H1 (cell line): Measurements from ENCODE around the gene CDYL2. TPM values are rescaled to one million over a fixed set of nuclear protein-coding genes. Genes with fewer than 3 reads are reported as not detected.

Experiments used
- CTCF ChIA-PET: fragments of 300-600 bp; sonication (Branson Sonifier 250); formaldehyde crosslinking; loops from one replicate; lab custom pipeline; 2021; ENCODE audit not compliant: partially characterized antibody; lab: Charles Lee
- POLR2A ChIA-PET: fragments of 300-600 bp; sonication (Branson Sonifier 250); formaldehyde crosslinking; loops from one replicate; lab custom pipeline; 2021; ENCODE audit warnings: inconsistent platforms; ENCODE audit not compliant: partially characterized antibody; lab: Charles Lee
- DNase-seq, 2 experiments: peaks; one replicate each; pipeline versions ENCODE4 v3.0.0 to v3.0.0-alpha.2; 2010 to 2022; ENCODE audit warnings: low spot score in 2 of 2, low read depth in 1 of 2, mixed read lengths in 1 of 2
- FAIRE-seq: peaks from 2 replicates; lab custom pipeline; 2011; peaks lifted over from hg19 to GRCh38; lab: Jason Lieb, UNC
- H2AFZ ChIP-seq: 2 replicates; pipeline ENCODE4 v1.8.1; 2012; ENCODE audit warnings: low read length, inconsistent platforms
- H2AK5ac ChIP-seq: 2 replicates; pipeline ENCODE4 v1.6.1; 2013; ENCODE audit warnings: low read depth, low read length
- H2BK120ac ChIP-seq: replicated peaks from 2 replicates; pipeline ENCODE3; 2013; ENCODE audit warnings: low read depth, low read length, inconsistent platforms
- H2BK12ac ChIP-seq: 2 replicates; pipeline ENCODE4 v1.6.1; 2013; ENCODE audit warnings: low read depth, low read length
- H2BK15ac ChIP-seq: 2 replicates; pipeline ENCODE4 v1.6.1; 2013; ENCODE audit warnings: low read length
- H2BK20ac ChIP-seq: 2 replicates; pipeline ENCODE4 v1.6.1; 2013; ENCODE audit warnings: low read length
- H2BK5ac ChIP-seq: 2 replicates; pipeline ENCODE4 v1.6.1; 2013; ENCODE audit warnings: low read depth, low read length
- H3K14ac ChIP-seq: 2 replicates; pipeline ENCODE4 v1.6.1; 2013; ENCODE audit warnings: inconsistent platforms; ENCODE audit not compliant: insufficient read length
- H3K18ac ChIP-seq: 2 replicates; pipeline ENCODE4 v1.6.1; 2013; ENCODE audit warnings: low read length; ENCODE audit errors: extremely low read depth
- H3K23ac ChIP-seq: 2 replicates; pipeline ENCODE4 v1.6.1; 2013; ENCODE audit warnings: inconsistent platforms; ENCODE audit not compliant: insufficient read length
- H3K23me2 ChIP-seq: 2 replicates; pipeline ENCODE4 v1.6.1; 2013; ENCODE audit warnings: low read depth, low read length
- H3K27ac ChIP-seq: 2 replicates; pipeline ENCODE4 v1.6.1; 2011; ENCODE audit warnings: low read depth, low read length, inconsistent platforms
- H3K27me3 ChIP-seq, 4 experiments: replicated peaks in 1 of 4; 1 replicate in 1 of 4; 2 replicates in 3 of 4; pipeline versions ENCODE4 v1.6.1 to v1.8.1; 2011 to 2013; ENCODE audit warnings: low read length in 3 of 4, mild to moderate bottlenecking in 3 of 4, inconsistent platforms in 2 of 4, mixed read lengths in 2 of 4, moderate library complexity in 1 of 4; ENCODE audit not compliant: control insufficient read depth in 3 of 4, insufficient read depth in 3 of 4; ENCODE audit errors: extremely low read depth in 1 of 4
- H3K36me3 ChIP-seq, 4 experiments: 2 replicates each; pipeline versions ENCODE4 v1.6.1 to v1.8.1; 2011 to 2013; ENCODE audit warnings: mild to moderate bottlenecking in 4 of 4, low read length in 3 of 4, moderate library complexity in 2 of 4, control low read depth in 1 of 4, inconsistent platforms in 1 of 4; ENCODE audit not compliant: insufficient read depth in 4 of 4, control insufficient read depth in 2 of 4
- H3K4ac ChIP-seq: replicated peaks from 2 replicates; pipeline ENCODE3; 2013; ENCODE audit warnings: low read length, low read depth, mixed read lengths, inconsistent platforms; ENCODE audit not compliant: insufficient read length
- H3K4me1 ChIP-seq, 4 experiments: replicated peaks in 1 of 4; 1 replicate in 1 of 4; 2 replicates in 3 of 4; pipeline versions ENCODE4 v1.6.1 to v1.8.1; 2011 to 2013; ENCODE audit warnings: low read length in 3 of 4, inconsistent platforms in 2 of 4, mixed read lengths in 1 of 4; ENCODE audit not compliant: insufficient read depth in 4 of 4, control insufficient read depth in 3 of 4
- H3K4me2 ChIP-seq, 2 experiments: 2 replicates each; pipeline versions ENCODE4 v1.6.1 to v1.8.1; 2011 to 2013; ENCODE audit warnings: low read depth in 2 of 2, low read length in 2 of 2, control low read depth in 1 of 2, inconsistent platforms in 1 of 2, mild to moderate bottlenecking in 1 of 2; ENCODE audit not compliant: insufficient read depth in 1 of 2
- H3K4me3 ChIP-seq, 4 experiments: fragments of 200-600, 300-600 bp in 1 of 4; sonication (generic), shearing (Covaris generic), sonication (Bioruptor Twin) in 1 of 4; 2 replicates each; pipeline versions ENCODE4 v1.5.1 to v1.8.1; 2011 to 2016; ENCODE audit warnings: low read length in 4 of 4, low read depth in 3 of 4, control low read depth in 2 of 4, inconsistent platforms in 2 of 4, mild to moderate bottlenecking in 2 of 4, mixed read lengths in 1 of 4, moderate library complexity in 1 of 4; ENCODE audit not compliant: insufficient read depth in 2 of 4; ENCODE audit errors: extremely low read depth in 1 of 4
- H3K56ac ChIP-seq: replicated peaks from 2 replicates; pipeline ENCODE3; 2013; ENCODE audit warnings: low read depth, mild to moderate bottlenecking, mixed read lengths, low read length, inconsistent platforms; ENCODE audit not compliant: insufficient read length
- H3K79me1 ChIP-seq: 2 replicates; pipeline ENCODE4 v1.6.1; 2013; ENCODE audit warnings: low read depth, low read length, control low read depth
- H3K79me2 ChIP-seq, 2 experiments: 2 replicates each; pipeline versions ENCODE4 v1.6.1 to v1.8.1; 2012 to 2013; ENCODE audit warnings: low read length in 2 of 2, mild to moderate bottlenecking in 2 of 2, inconsistent platforms in 1 of 2; ENCODE audit not compliant: insufficient read depth in 2 of 2, control insufficient read depth in 1 of 2
- H3K9ac ChIP-seq, 4 experiments: replicated peaks in 1 of 4; 1 replicate in 1 of 4; 2 replicates in 3 of 4; pipeline versions ENCODE4 v1.6.1 to v1.8.1; 2011 to 2013; ENCODE audit warnings: low read depth in 3 of 4, low read length in 3 of 4, control low read depth in 2 of 4, mild to moderate bottlenecking in 2 of 4, moderate library complexity in 2 of 4, inconsistent platforms in 1 of 4; ENCODE audit errors: extremely low read depth in 1 of 4
- H3K9me3 ChIP-seq, 2 experiments: 2 replicates each; pipeline versions ENCODE4 v1.6.1 to v1.8.1; 2012 to 2013; ENCODE audit warnings: mild to moderate bottlenecking in 2 of 2, moderate library complexity in 2 of 2, control low read depth in 1 of 2, inconsistent platforms in 1 of 2, low read depth in 1 of 2, low read length in 1 of 2, mixed read lengths in 1 of 2; ENCODE audit not compliant: insufficient read depth in 2 of 2
- H4K20me1 ChIP-seq, 2 experiments: replicated peaks in 1 of 2; 2 replicates each; pipeline versions ENCODE3 to v1.8.1; 2011 to 2013; ENCODE audit warnings: inconsistent platforms in 2 of 2, low read length in 2 of 2, mild to moderate bottlenecking in 1 of 2; ENCODE audit not compliant: insufficient read depth in 2 of 2, control insufficient read depth in 1 of 2
- H4K5ac ChIP-seq: 2 replicates; pipeline ENCODE4 v1.6.1; 2013; ENCODE audit warnings: low read length, low read depth, mixed read lengths, inconsistent platforms; ENCODE audit not compliant: insufficient read length
- H4K8ac ChIP-seq: 2 replicates; pipeline ENCODE4 v1.8.0; 2013; ENCODE audit warnings: mild to moderate bottlenecking, moderate library complexity, low read length, inconsistent platforms; ENCODE audit not compliant: insufficient read depth; ENCODE audit errors: extremely low read depth
- H4K91ac ChIP-seq: replicated peaks from 2 replicates; pipeline ENCODE3; 2013; ENCODE audit warnings: low read length, mixed read lengths, inconsistent platforms; ENCODE audit not compliant: insufficient read length
- ASH2L ChIP-seq: fragments of 200-600, 300-600 bp; sonication (generic); IDR thresholded peaks from one replicate; pipeline ENCODE4 v1.7.1; 2017; ENCODE audit warnings: low read length
- CTBP2 ChIP-seq: IDR thresholded peaks from 2 replicates; pipeline ENCODE4 v1.7.0; 2011; ENCODE audit warnings: borderline replicate concordance, mild to moderate bottlenecking, moderate library complexity, mixed read lengths, low read length; ENCODE audit not compliant: insufficient read depth, insufficient read length
- CTCF ChIP-seq, 3 experiments: IDR thresholded peaks; 1 replicate in 2 of 3; 2 replicates in 1 of 3; pipeline versions ENCODE4 v1.5.1 to v1.6.1; 2011; ENCODE audit warnings: low read length in 3 of 3, mild to moderate bottlenecking in 3 of 3, inconsistent platforms in 2 of 3, low read depth in 1 of 3, moderate library complexity in 1 of 3; ENCODE audit not compliant: insufficient read depth in 1 of 3; ENCODE audit errors: control extremely low read depth in 1 of 3
- EP300 ChIP-seq, 2 experiments: IDR thresholded peaks; 1 replicate in 1 of 2; 2 replicates in 1 of 2; pipeline ENCODE4 v1.6.1; 2011 to 2012; ENCODE audit warnings: low read depth in 2 of 2, low read length in 2 of 2, mild to moderate bottlenecking in 2 of 2, borderline replicate concordance in 1 of 2, inconsistent platforms in 1 of 2, moderate library complexity in 1 of 2
- HDAC6 ChIP-seq: IDR thresholded peaks from one replicate; pipeline ENCODE4 v1.7.1; 2012; ENCODE audit warnings: low read depth, mild to moderate bottlenecking, inconsistent platforms, low read length, moderate library complexity
- KDM5A ChIP-seq: fragments of 200-600 bp; IDR thresholded peaks from 2 replicates; pipeline ENCODE4 v1.7.1; 2012; ENCODE audit warnings: mild to moderate bottlenecking, low read length, inconsistent platforms, mixed read lengths
- NRF1 ChIP-seq: IDR thresholded peaks from 2 replicates; pipeline ENCODE4 v1.6.1; 2011; ENCODE audit warnings: mild to moderate bottlenecking, low read depth, low read length, improper control_type of control experiment
- SIRT6 ChIP-seq: IDR thresholded peaks from one replicate; pipeline ENCODE4 v1.7.1; 2012; ENCODE audit warnings: low read length, inconsistent platforms
- SIX5 ChIP-seq: IDR thresholded peaks from 2 replicates; pipeline ENCODE4 v1.6.1; 2011; ENCODE audit warnings: mild to moderate bottlenecking, low read depth, low read length
- SP2 ChIP-seq: IDR thresholded peaks from 2 replicates; pipeline ENCODE4 v1.6.1; 2012; ENCODE audit warnings: mild to moderate bottlenecking, low read length, inconsistent platforms
- SUZ12 ChIP-seq: fragments of 200-600 bp; sonication (generic); IDR thresholded peaks from 2 replicates; pipeline ENCODE4 v1.6.1; 2012; ENCODE audit warnings: mild to moderate bottlenecking, inconsistent platforms, low read length, moderate library complexity, mixed read lengths
- TAF7 ChIP-seq: optimal IDR thresholded peaks from 2 replicates; pipeline ENCODE3; 2011; ENCODE audit warnings: low read depth, mild to moderate bottlenecking, inconsistent platforms, low read length, moderate library complexity, borderline replicate concordance
- TCF12 ChIP-seq: IDR thresholded peaks from 2 replicates; pipeline ENCODE4 v1.6.1; 2011; ENCODE audit warnings: low read depth, mild to moderate bottlenecking, low read length
- WGBS, 2 experiments: shearing (Covaris generic) in 1 of 2; methylation state at CpG; one replicate each; pipeline versions ENCODE4 v1.1.6 to v1.1.7; 2013 to 2015; ENCODE audit warnings: low lambda C conversion rate in 2 of 2, mixed read lengths in 2 of 2, inconsistent platforms in 1 of 2, low coverage in 1 of 2, missing lambda C conversion rate in 1 of 2; ENCODE audit not compliant: insufficient replicate concordance in 2 of 2, insufficient coverage in 1 of 2, insufficient read length in 1 of 2; ENCODE audit errors: extremely low coverage in 1 of 2, missing lambda C conversion rate in 1 of 2; 5-methylcytosine and 5-hydroxymethylcytosine counted together
- polyA plus RNA-seq, 7 experiments: library from polyadenylated mRNA; depleted of rRNA in 3 of 7; stranded (reverse) in 5 of 7; unstranded in 2 of 7; fragments of >200 nt in 5 of 7; fragments of 200-250 nt in 2 of 7; gene quantifications; 1 replicate in 5 of 7; 2 replicates in 1 of 7; 4 replicates in 1 of 7; pipeline versions ENCODE4 v1.2.1 to v1.2.3, GENCODE V29; 2011 to 2013; ENCODE audit warnings: missing spikeins in 2 of 7, mixed read lengths in 2 of 7
- total RNA-seq: library from RNA; stranded (reverse); fragmentation: NEBNext Ultra II Directional; extraction: Animal tissue kit (Norgen Biotek cat#: 25700); gene quantifications from 2 replicates; pipeline ENCODE4 v1.2.1, GENCODE V29; 2021

The CDYL2 gene
- total and polyA plus RNA-seq, 2 of the 8 experiments (the other 6 are each of a cell fraction or from before 2014, with no cell fraction given), result 0.33 to 5.3 TPM

GRCh38 chr16:80570106-80570478 is 234.3 kb downstream of the CDYL2 start:
- H3K4me3 ChIP-seq, result no peak overlapping the region
- no peak overlapping the region for H2AK5ac ChIP-seq
- no peak for DNase-seq
- no peaks in the 10 kb centered on the region for H3K36me3 ChIP-seq
- H3K9ac ChIP-seq, result no peak overlapping the region
- H3K56ac ChIP-seq, result no peak overlapping the region
- H3K14ac ChIP-seq, result no peak overlapping the region
- H4K91ac ChIP-seq, result no peak overlapping the region
- H2BK12ac ChIP-seq, result no peak overlapping the region
- H4K5ac ChIP-seq, result no peak overlapping the region
- no peak overlapping the region for H2AFZ ChIP-seq
- H4K8ac ChIP-seq, result no peak overlapping the region
- 84% methylated on average over 6 of the region's 6 CpGs; no CpG with 5 or more reads in 1 of the 2 experiments for WGBS, 2 experiments
- H3K18ac ChIP-seq, result no peak overlapping the region
- no peaks in the 10 kb centered on the region for H3K79me2 ChIP-seq
- no peak overlapping the region for H2BK120ac ChIP-seq
- H2BK20ac ChIP-seq, result no peak overlapping the region
- 0 out of 7 replicates have a peak, but pooled peaks cover 0 to 2% (median 0%) of the 10 kb centered on the region in 4 experiments for H3K4me1 ChIP-seq
- no peaks in the 10 kb centered on the region; the same call in 1 of the 2 replicates for H3K23me2 ChIP-seq
- no peak overlapping the region for H3K23ac ChIP-seq
- no peaks in the 10 kb centered on the region for H3K79me1 ChIP-seq
- no peak overlapping the region for H3K27ac ChIP-seq
- ChIA-PET POLR2A (no interaction called here), CTCF (no interaction called here)
- no peak overlapping the region for H3K4me2 ChIP-seq
- no peak overlapping the region for H2BK5ac ChIP-seq
- no peak overlapping the region for H2BK15ac ChIP-seq
- no peak overlapping the region for H3K4ac ChIP-seq
- no peaks in the 10 kb centered on the region for H4K20me1 ChIP-seq
- peaks cover 15 to 65% of the 10 kb centered on the region in 2 experiments for H3K9me3 ChIP-seq
- FAIRE-seq, result no peak
- H3K27me3 ChIP-seq, result no peaks in the 10 kb centered on the region
- TF ChIP-seq EP300 (IDR thresholded peaks at IDR 0.05; ENCODE audit: borderline replicate concordance in 1 of 2, low read depth in 2 of 2, low read length in 2 of 2) (no peak), ASH2L (no peak), SIX5 (no peak), KDM5A (no peak), SIRT6 (no peak), CTBP2 (no peak), NRF1 (no peak), CTCF (IDR thresholded peaks at IDR 0.05; ENCODE audit: control extremely low read depth in 1 of 3, insufficient read depth in 1 of 3, low read depth in 1 of 3, low read length in 3 of 3) (no peak), SUZ12 (no peak), SP2 (no peak), TCF12 (no peak), TAF7 (no peak), HDAC6 (no peak)
